Kidney epithelial cell (primary cell): Measurements from ENCODE around the gene ZNG1F. TPM values are rescaled to one million over a fixed set of nuclear protein-coding genes. Genes with fewer than 3 reads are reported as not detected.
"Not testable (repeated sequence)": the region's sequence is repeated elsewhere in the genome, so short reads cannot be mapped to it uniquely, and the experiment has no call there.

Experiments
- DNase-seq: peaks from one replicate; pipeline ENCODE4 v3.0.0-alpha.2; 2010; ENCODE audit warnings: low read depth
- H3K27me3 ChIP-seq: 2 replicates; pipeline ENCODE4 v1.6.0; 2011; ENCODE audit warnings: low read length; ENCODE audit not compliant: control insufficient read depth, insufficient read depth
- H3K36me3 ChIP-seq: 2 replicates; pipeline ENCODE4 v1.5.1; 2011; ENCODE audit warnings: low read length; ENCODE audit not compliant: control insufficient read depth, insufficient read depth
- H3K4me3 ChIP-seq: 2 replicates; pipeline ENCODE4 v1.5.1; 2011; ENCODE audit warnings: low read depth, mild to moderate bottlenecking, control low read depth, low read length
- total RNA-seq: library from RNA; depleted of rRNA; stranded (reverse); fragments of >200 nt; gene quantifications from 2 replicates; pipeline ENCODE4 v1.2.3, GENCODE V29; 2015

ZNG1F gene
- total RNA-seq, 1 donor from 2014 or later = 6.9 TPM

DNA sequence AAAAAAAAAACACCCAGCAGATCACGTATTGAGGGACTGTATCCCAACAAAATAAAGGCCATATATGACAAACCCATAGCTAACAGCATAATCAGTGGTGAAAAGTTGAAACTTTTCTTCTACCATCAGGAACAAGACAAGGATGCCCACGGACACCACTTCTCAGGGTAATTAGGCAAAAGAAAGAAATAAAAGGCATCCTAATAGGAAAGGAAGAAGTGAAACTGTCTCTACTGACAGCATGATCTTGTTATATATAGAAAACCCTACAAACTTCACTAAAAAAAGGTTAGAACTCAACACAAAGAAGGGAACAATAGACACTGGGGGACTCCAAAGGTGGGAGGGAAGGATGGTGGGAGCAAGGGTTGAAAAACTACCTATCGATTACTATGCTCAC is 102.9 kb downstream of the ZNG1F start:
- H3K27me3 ChIP-seq, DNase-seq, H3K36me3 ChIP-seq, H3K4me3 ChIP-seq: not testable (repeated sequence)

DNA sequence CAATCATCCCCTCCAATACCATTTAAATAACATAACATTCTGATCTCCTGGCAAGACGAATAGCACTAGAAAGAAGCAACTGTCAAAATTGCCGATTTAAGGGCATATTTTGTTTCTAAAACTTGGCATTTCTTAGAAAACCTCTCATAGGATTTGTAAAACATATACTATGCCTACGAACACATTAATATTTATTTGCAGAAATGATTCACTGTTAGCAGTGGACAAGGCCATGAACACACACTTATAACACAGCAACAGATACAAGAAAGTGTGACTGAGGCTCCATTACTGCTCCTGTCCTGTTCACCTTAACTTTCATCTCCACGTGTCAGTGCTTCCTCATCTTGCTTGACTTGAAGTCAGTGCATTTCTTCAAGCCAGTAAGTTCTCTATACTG is 106.8 kb downstream of the ZNG1F start:
- H3K27me3 ChIP-seq, H3K36me3 ChIP-seq, DNase-seq, H3K4me3 ChIP-seq: not testable (repeated sequence)

Other genes with a start within 250 kb of the ZNG1F start
- not detected in 2 replicates for gene FOXD4L6, start 60.6 kb downstream of the ZNG1F start, total RNA-seq